GM18505 (cell line): ENCODE measurements around the gene PPM1J.
"Not testable (repeated sequence)": the region's sequence is repeated elsewhere in the genome, so short reads cannot be mapped to it uniquely, and the experiment has no call there.

Experiments used
- ATAC-seq: cut with Tn5 transposase; IDR thresholded peaks from one replicate; pipeline ENCODE4 v1.9.1; 2021; ENCODE audit not compliant: unreplicated experiment
- POLR2A ChIP-seq: IDR thresholded peaks from 4 replicates; pipeline ENCODE4 v1.6.1; 2011; ENCODE audit warnings: borderline replicate concordance; ENCODE audit not compliant: insufficient read depth, insufficient read length; ENCODE audit errors: extremely low read depth

Gene PPM1J

DNA sequence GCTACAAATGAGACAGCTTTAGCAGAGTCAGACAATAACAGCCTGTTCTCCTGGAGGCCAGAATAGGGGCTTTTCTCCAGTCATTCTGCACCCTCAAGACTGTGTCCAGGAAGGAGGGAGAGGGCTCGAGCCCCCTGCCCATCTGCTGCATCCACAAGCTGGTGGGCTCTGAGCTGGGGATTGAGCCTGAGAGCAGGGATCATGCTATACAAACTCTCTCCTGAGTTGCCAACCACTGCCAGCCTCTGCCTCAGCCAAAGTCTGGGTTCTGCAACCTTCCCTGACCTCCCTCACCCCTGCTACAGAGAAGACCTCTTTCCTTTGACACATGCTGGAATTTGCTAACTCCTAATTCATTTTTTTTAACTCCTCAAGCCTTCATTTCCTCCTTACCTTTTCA, 14.8 kb upstream of the PPM1J start:
- ATAC-seq = no peak

DNA sequence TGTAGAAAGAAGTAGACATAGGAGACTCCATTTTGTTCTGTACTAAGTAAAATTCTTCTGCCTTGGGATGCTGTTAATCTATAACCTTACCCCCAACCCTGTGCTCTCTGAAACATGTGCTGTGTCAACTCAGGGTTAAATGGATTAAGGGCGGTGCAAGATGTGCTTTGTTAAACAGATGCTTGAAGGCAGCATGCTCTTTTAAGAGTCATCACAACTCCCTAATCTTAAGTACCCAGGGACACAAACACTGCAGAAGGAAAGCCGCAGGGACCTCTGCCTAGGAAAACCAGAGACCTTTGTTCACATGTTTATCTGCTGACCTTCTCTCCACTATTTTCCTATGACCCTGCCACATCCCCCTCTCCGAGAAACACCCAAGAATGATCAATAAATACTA, 13.9 kb upstream of the PPM1J start:
- ATAC-seq = not testable (repeated sequence)

More for the DNA sequence above, 14.8 kb upstream of the PPM1J start:
- no peak for TF ChIP-seq POLR2A

DNA sequence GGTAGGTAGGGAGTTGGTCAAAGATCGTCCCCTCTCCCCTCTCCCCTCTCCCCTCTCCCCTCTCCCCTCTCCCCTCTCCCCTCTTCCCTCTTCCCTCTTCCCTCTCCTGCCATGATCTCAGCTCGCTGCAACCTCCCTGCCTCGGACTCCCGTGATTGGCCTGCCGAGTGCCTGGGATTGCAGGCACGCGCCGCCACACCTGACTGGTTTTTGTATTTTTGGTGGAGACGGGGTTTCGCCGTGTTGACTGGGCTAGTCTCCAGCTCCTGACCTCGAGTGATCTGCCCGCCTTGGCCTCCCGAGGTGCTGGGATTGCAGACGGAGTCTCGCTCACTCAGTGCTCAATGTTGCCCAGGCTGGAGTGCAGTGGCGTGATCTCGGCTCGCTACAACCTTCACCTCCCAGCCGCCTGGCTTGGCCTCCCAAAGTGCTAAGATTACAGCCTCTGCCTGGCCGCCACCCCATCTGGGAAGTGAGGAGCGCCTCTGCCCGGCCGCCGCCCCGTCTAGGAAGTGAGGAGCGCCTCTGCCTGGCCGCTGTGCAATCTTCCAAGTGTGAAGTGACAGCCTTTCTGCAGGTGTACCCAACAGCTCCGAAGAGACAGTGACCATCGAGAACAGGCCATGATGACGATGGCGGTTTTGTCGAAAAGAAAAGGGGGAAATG, 13.3 kb upstream of the PPM1J start:
- ATAC-seq = not testable (repeated sequence)

DNA sequence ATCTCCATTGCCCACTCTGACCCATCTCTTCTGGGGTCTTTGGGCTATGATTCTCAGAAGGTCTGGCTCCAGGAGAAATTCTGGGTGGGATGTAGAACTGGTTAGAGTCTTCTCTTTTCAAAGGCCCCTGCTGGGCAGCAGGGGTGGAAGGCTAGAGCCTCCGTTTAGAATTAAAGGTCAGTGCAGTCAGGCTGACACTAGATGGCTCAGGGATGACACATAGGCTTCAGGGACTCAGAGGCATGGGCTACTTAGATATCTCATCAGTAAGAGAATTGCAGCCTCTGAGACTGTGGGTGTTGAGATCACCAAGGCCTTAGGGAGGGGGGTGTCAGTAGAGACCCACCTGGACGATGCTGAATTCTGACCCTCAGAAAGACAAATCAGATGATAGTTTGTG, 12.6 kb upstream of the PPM1J start:
- ATAC-seq = no peak
- TF ChIP-seq POLR2A = no peak

DNA sequence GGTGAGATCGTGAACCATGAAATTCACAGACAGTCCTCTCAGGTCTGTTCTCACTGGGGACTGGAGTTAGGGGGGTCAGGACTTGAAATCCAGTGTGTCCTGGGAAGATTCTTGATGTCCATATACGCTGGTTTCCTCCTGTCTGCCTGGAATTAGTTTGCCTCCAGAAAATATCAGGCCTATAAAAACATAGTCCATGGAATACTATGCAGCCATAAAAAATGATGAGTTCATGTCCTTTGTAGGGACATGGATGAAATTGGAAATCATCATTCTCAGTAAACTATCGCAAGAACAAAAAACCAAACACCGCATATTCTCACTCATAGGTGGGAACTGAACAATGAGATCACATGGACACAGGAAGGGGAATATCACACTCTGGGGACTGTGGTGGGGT, 9.1 kb upstream of the PPM1J start:
- not testable (repeated sequence) for ATAC-seq

DNA sequence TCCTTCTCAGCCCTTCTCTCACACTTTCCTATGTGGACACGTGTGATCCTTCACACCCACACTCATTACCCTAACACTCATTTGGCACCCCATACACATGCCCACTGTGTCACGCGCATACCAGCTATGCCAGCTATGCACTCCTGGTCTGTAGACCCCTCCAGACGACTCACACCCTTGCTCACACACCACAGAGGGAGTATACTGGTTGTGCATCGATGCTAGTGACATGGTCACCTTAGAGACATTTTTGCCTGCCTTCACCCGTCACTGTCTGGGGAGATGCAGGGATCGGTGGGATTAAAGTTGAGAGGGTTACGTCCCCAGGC, 8.3 kb upstream of the PPM1J start:
- no peak for TF ChIP-seq POLR2A
- ATAC-seq = no peak

DNA sequence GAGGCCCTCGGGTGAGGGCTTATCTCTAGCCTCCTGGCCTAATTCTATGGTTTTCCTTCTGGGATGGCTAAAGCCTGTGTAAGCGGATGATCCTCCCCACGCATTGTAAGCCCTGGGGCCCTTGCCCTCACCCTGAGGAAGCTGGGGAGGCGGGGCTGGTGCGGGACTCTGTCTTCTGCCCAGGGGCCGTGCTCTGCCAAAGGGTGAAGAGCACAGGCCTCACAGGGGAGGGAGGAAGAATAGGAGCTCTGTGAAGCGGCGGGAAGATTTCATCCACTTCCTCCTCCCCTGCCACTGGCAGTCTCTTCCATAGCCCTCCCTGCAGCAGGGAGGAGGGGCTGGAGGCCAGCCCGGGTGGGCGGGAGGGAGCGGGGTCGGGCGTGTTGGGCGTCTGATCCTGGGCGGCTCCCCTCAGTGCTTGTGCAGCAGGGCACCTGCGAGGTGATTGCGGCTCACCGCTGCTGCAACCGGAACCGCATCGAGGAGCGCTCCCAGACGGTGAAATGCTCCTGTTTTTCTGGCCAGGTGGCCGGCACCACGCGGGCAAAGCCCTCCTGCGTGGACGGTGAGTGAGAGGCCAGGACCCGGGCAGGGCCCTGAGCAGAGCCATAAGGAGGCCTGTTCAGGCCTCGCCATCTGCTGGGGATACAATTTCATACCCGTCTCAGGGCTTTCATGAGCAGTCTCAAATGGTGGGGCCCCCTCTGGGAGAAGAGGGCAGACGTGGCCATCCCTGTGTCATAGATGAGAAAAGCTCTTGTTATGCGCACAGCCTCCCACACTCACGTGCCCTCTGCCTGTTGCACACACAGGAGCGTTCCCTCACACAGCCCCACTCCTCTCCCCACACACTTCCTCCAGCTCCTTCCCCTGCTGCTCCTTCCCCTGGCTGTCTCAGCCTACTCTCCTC, 7.7 kb upstream of the PPM1J start:
- no peak for ATAC-seq
- no peak for TF ChIP-seq POLR2A

DNA sequence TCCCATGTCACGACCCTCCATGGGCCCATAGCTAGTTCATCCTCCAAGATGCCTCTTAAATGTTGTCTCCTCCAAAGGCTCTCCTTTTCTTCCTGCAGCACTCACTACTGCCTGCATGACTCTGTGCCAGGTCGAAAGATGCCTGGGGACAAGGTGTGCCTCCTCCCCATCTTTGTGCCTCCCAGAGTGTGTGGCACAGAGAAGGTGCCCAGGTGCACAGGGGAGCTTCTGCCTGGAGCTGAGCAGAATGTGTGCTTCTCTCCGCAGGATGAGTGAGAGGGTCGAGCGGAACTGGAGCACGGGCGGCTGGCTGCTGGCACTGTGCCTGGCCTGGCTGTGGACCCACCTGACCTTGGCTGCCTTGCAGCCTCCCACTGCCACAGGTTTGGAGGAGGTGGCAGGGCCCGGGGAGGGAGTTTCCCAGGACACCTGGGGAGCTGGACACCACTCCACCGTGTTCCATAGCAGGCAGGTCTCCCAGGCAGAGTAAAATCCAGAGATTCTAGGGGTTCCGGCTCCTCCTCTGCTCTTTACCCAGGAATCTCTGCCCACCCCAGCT, 6.9 kb upstream of the PPM1J start:
- no peak for TF ChIP-seq POLR2A
- no peak for ATAC-seq

DNA sequence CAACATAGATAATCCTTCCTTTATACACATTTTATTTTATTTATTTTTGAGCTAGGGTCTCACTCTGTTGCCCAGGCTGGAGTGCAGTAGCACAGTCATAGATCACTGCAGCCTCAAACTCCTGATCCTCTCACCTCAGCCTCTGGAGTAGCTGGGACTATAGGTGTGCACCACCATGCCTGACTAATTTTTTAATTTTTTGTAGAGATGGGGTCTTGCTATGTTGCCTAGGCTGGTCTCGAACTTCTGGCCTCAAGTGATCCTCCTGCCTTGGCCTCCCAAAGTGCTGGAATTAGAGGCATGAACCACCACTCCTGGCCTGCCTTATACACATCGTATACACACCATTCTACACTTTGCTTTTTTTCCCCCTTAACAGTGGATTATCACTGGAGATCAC, 6.2 kb upstream of the PPM1J start:
- ATAC-seq = not testable (repeated sequence)

DNA sequence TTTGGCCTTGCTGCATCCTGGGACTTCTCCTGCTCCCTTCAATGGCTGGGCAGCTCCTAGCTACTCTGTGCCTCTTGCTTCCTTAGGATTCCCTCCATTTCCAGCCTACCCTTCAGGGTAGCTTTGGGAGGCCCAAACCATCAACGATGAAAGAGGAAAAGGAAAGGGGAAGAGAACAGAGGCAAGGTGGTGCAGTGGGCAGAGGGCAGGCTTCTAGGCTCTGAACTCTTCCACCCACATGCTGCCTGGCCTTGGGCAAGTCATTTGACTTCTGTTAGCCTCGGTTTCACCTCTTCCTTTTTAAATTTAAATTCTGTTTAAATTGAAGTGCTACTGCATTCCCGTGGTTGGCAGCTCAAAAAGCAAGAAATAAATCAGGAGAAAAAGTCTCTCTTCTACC, 5.7 kb upstream of the PPM1J start:
- no peak for TF ChIP-seq POLR2A
- ATAC-seq = no peak

DNA sequence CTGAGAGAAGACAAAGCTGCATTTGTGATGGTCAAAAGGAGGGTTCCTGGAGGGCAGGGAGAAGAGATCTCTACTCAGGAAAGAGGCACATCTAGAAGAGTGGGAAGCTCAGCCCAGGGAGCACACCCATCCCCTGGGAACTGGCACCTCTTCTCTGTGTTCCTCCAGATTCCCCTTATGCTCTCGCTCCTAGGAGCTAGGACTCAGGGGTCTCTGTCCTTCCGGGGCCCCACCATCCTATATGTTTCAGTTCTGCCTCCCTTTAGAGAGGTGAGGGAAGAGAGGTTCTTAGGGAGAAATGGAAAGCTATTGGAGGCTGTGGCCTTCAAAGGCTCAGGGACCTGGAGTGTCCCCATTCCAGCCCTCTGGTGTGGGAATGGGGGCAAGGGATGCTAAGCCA, 4.6 kb upstream of the PPM1J start:
- ATAC-seq = no peak
- no peak for TF ChIP-seq POLR2A

DNA sequence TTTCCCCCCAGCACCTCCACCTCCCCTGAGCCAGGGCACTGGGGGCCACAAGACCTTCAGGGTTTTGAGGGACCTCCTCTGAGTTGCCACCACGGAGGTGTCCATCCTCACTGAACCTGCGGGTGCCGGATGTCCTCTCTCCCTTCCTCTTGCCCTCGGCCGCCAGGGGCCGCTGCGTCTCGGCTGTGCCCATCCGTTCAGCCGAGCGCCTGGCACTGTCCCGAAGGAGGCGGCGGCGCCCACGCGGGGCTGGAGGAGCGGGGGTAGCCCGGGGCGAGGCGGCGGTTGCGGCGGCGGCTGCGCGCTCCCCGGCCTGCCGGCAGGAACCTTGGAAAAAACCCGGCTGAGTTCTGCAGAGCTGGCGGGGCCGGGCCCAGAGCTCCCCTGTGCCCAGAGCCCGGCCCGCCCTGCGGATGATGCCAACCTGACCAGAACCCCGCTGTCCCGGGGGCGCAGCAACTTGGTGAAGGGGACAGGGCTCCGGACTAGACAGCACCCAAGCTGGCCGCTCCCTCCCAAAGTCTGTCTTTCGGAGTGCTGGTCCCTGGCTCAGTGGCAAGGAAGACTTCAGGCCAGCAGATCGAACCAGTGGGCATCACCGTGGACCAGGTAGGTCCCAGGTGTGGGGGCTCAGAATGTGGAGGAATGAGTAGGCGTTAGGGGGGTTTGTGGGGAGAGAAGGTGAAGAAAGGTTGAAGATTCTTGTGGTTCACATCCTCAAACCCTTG, 3.7 kb upstream of the PPM1J start:
- no peak for ATAC-seq
- no peak for TF ChIP-seq POLR2A

DNA sequence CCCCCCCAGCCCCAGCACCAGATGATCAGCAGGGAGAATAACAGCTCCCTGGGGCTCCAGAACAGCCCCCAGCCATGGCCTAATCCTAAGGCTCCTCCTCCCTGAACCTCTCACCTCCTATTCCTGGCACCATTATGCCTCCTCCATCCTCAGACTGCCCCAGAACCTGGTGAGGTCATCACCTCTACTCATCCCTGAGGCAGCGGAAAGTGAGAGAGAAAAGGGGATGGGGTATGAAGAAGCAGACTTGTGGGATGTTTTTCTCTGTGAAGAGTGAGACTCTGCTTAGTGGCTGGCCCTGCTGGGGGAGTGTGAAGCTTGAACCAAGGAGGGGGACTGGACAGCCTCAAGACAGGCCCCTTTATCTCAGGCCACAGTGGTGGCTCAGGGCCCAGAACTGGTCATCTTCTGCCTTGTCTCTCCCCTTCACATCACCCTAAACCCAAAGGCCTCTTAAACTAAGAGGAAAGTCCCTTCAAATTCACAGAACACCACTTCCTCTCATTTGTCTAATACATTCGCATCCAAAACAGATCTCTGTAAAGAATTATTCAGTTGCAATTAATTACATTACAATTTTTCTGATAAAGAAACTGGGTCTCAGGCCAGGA, 2.2 kb upstream of the PPM1J start:
- no peak for ATAC-seq
- no peak for TF ChIP-seq POLR2A
